GM18870 (cell line): ENCODE data around the gene OXLD1.
"Not testable (repeated sequence)": the region's sequence is repeated elsewhere in the genome, so short reads cannot be mapped to it uniquely, and the experiment has no call there.

Experiments used
- ATAC-seq: cut with Tn5 transposase; IDR thresholded peaks from one replicate; pipeline ENCODE4 v1.9.1; 2021; ENCODE audit warnings: moderate library complexity; ENCODE audit not compliant: unreplicated experiment

Gene OXLD1

GRCh38 chr17:81621494-81622130 is 44.8 kb downstream of the OXLD1 start:
- ATAC-seq = no peak

- not testable (repeated sequence) for ATAC-seq
These were observed 48.1 kb downstream of the OXLD1 start for GRCh38 chr17:81618307-81618706.

- no peak for ATAC-seq
These were observed 49.5 kb downstream of the OXLD1 start for GRCh38 chr17:81616877-81617276.

- ATAC-seq = no peak
These were observed 50.9 kb downstream of the OXLD1 start for GRCh38 chr17:81615401-81615930.
